Right lobe of liver (tissue), 6 donors: ENCODE results near the gene TPBG. TPM values are rescaled to one million over a fixed set of nuclear protein-coding genes. Genes with fewer than 3 reads are reported as not detected.
A peak's percentile ranks its signal among the peaks of the same experiment; 100 is the strongest.

Source experiments
- ATAC-seq, 4 donors: fragments of 200-7000 bp; cut with Tn5 transposase; one replicate each; pipeline ENCODE4 v1.9.1; 2020; ENCODE audit warnings: mild to moderate bottlenecking in 4 of 4, moderate library complexity in 4 of 4
- DNase-seq, 3 donors: peaks; one replicate each; pipeline ENCODE4 v3.0.0-alpha.2; 2020
- H3K27ac ChIP-seq, 3 donors: fragments of 200-600 bp; one replicate each; pipeline ENCODE4 v1.8.0; 2022
- H3K27me3 ChIP-seq, 2 donors: fragments of 200-600 bp; one replicate each; pipeline ENCODE4 v1.8.0; 2022
- H3K36me3 ChIP-seq, 4 donors: fragments of 200-600 bp; sonication (generic) in 1 of 4; one replicate each; pipeline versions ENCODE4 v1.5.1 to v1.8.0; 2017 to 2022; ENCODE audit warnings: control low read depth in 1 of 4
- H3K4me1 ChIP-seq, 4 donors: fragments of 200-600 bp; sonication (generic) in 1 of 4; one replicate each; pipeline versions ENCODE4 v1.5.1 to v1.8.0; 2017 to 2022; ENCODE audit warnings: control low read depth in 1 of 4
- H3K4me3 ChIP-seq, 3 donors: fragments of 200-600 bp; one replicate each; pipeline ENCODE4 v1.8.0; 2022
- H3K9me3 ChIP-seq, 4 donors: fragments of 200-600 bp; sonication (generic) in 1 of 4; one replicate each; pipeline versions ENCODE4 v1.5.1 to v1.8.0; 2017 to 2022; ENCODE audit warnings: control low read depth in 1 of 4
- POLR2A ChIP-seq: fragments of 450-650 bp; IDR thresholded peaks from one replicate; pipeline ENCODE4 v1.6.1; 2017; ENCODE audit warnings: antibody characterized with exemption, mild to moderate bottlenecking
- WGBS: methylation state at CpG from one replicate; pipeline ENCODE4 v1.1.6; 2018; ENCODE audit warnings: low coverage, low lambda C conversion rate; ENCODE audit not compliant: insufficient coverage; ENCODE audit errors: missing lambda C conversion rate; 5-methylcytosine and 5-hydroxymethylcytosine counted together
- intact Hi-C, 2 donors: fragments of 100-400 bp; cut with DNase I; formaldehyde crosslinking; loops; one replicate each; pipeline versions ENCODE4 v1.11.2 to v1.14.1; 2022
- total RNA-seq, 6 experiments: library from RNA; depleted of rRNA in 2 of 6; stranded (reverse); fragments of >200 nt in 2 of 6; fragmentation: NEBNext Ultra II Directional in 3 of 6; extraction: Animal tissue kit (Norgen Biotek cat#: 25700) in 3 of 6; gene quantifications; one replicate each; pipeline versions ENCODE4 v1.1.0 to v1.2.4, GENCODE V29; 2016 to 2023
- TF ChIP-seq, protein P1 (sequence below), 4 donors: fragments of 200-600 bp in 3 of 4; fragments of 450-650 bp in 1 of 4; IDR thresholded peaks; one replicate each; pipeline versions ENCODE4 v1.5.1 to v1.8.0; 2016 to 2022; ENCODE audit warnings: antibody characterized with exemption in 4 of 4, mild to moderate bottlenecking in 2 of 4
- donor health status: DM: no; HTN: yes; CAD: no.
- donor health status: DM: no; HTN: no; CAD: no.
- donor health status: DM: no; HTN: no; CAD: no.
- donor health status: DM: no; HTN: yes; CAD: no.
- donor health status: DM: no; HTN: yes; CAD: no.

The TPBG gene
- total RNA-seq, 6 experiments from 2014 or later, result 0.42 to 1.4 (median 0.99) TPM

DNA sequence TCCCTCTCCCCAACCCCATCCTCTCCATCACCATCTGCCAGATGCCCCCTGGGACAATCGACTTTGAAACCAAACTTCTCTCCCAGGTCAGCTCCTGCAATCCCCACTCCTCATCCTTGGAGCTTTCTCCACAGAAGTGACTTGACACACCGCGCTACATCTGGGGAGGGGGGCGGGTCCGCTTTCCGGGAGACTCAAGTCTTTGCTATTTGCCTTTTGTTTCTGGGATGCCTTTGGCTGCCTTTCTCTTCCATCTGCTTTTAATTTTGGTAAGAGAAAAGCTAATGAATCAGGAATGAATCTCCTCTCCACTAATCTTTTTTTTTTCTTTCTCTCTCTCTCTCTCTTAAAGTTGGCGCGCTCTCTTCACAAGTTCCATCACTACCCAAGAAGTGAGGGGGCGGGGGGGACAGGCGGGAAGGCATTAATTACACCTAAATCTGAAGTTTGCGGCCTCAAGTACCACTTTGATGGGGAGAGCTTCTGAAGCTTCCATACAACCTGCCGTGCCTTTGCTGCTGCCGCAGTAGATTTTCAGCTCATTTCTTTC lies 664 bp upstream of the TPBG start:
- intact Hi-C loops, result no loop called here
- DNase-seq (no peak), ATAC-seq (no peak)
- Histone ChIP-seq H3K4me1 (peaks cover 0 to 17% (median 4%) of the 10 kb centered on the region in 4 donors), H3K36me3 (no peaks in the 10 kb centered on the region), H3K27ac (no peak overlapping the region), H3K4me3 (peak overlapping the region; percentile 45 to 58 (median 54)), H3K27me3 (peaks cover 0 to 9% of the 10 kb centered on the region in 2 donors), H3K9me3 (no peaks in the 10 kb centered on the region)
- WGBS, result 5% methylated on average over 13 of the region's 13 CpGs
- TF ChIP-seq, protein P1, sequence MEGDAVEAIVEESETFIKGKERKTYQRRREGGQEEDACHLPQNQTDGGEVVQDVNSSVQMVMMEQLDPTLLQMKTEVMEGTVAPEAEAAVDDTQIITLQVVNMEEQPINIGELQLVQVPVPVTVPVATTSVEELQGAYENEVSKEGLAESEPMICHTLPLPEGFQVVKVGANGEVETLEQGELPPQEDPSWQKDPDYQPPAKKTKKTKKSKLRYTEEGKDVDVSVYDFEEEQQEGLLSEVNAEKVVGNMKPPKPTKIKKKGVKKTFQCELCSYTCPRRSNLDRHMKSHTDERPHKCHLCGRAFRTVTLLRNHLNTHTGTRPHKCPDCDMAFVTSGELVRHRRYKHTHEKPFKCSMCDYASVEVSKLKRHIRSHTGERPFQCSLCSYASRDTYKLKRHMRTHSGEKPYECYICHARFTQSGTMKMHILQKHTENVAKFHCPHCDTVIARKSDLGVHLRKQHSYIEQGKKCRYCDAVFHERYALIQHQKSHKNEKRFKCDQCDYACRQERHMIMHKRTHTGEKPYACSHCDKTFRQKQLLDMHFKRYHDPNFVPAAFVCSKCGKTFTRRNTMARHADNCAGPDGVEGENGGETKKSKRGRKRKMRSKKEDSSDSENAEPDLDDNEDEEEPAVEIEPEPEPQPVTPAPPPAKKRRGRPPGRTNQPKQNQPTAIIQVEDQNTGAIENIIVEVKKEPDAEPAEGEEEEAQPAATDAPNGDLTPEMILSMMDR (IDR thresholded peaks at IDR 0.05), result no peak
- no peak for TF ChIP-seq POLR2A

DNA sequence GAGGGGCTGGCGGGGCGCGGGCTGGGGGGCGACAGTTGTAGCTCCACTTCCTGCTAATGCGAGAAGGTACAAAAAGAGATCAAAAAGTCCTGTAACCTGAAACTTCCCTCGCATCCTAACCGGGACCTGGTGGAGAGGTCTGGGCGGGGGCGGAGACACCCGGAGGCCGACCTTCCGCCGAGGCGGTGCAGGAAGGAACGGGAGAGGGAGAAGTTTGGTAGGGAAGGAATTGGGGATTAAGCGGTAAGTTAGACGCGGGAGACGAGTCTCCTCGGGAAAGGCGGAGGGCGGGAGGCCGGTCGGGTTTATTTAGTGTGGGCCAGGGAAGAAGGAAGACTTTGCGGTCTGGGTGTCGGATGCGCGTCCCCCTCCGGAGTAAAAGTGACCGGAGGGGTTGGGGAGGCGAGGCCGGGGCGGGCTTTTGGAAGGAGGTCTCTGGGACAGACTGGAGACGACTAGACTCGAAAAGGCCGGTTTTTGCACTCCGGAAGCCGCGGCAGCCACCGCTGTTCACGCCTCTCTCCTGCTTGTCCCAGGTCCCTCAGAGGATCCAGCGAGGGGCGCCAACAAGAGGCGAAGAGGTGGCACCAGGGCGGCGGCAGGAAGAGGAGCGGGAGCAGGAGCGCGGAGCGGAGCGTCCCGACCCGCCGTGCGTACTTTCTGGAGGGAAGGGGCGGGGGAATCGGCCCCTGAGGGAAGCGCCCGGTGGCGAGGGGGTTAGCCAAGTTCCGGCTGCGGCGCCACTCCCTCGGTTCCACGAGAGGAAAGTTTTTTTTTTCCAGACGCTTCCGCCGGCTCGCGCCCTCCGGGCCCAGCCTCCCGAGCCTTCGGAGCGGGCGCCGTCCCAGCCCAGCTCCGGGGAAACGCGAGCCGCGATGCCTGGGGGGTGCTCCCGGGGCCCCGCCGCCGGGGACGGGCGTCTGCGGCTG lies 734 bp downstream of the TPBG start:
- DNase-seq, result peak in 2 of 3 donors; percentile 31 to 52
- Histone ChIP-seq H3K36me3 (no peaks in the 10 kb centered on the region), H3K27ac (peak overlapping the region in 1 of 3 donors; percentile 34), H3K4me3 (peak overlapping the region; percentile 45 to 58 (median 54)), H3K27me3 (peaks cover 0 to 9% of the 10 kb centered on the region in 2 donors), H3K9me3 (no peaks in the 10 kb centered on the region), H3K4me1 (peaks cover 0 to 17% (median 4%) of the 10 kb centered on the region in 4 donors)
- 1% methylated on average over 28 of the region's 88 CpGs for WGBS
- intact Hi-C loops, result loop anchor here in 1 of 2 donors (5.0 kb wide), 1 partner anchor 698 kb away; no protein-coding TSS in a partner anchor
- peak; percentile 56 to 72 (median 64) for ATAC-seq
- TF ChIP-seq, protein P1 (IDR thresholded peaks at IDR 0.05), result no peak
- no peak for TF ChIP-seq POLR2A

DNA sequence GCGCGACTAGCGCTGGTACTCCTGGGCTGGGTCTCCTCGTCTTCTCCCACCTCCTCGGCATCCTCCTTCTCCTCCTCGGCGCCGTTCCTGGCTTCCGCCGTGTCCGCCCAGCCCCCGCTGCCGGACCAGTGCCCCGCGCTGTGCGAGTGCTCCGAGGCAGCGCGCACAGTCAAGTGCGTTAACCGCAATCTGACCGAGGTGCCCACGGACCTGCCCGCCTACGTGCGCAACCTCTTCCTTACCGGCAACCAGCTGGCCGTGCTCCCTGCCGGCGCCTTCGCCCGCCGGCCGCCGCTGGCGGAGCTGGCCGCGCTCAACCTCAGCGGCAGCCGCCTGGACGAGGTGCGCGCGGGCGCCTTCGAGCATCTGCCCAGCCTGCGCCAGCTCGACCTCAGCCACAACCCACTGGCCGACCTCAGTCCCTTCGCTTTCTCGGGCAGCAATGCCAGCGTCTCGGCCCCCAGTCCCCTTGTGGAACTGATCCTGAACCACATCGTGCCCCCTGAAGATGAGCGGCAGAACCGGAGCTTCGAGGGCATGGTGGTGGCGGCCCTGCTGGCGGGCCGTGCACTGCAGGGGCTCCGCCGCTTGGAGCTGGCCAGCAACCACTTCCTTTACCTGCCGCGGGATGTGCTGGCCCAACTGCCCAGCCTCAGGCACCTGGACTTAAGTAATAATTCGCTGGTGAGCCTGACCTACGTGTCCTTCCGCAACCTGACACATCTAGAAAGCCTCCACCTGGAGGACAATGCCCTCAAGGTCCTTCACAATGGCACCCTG lies 1.6 kb downstream of the TPBG start:
- TF ChIP-seq POLR2A, result no peak
- TF ChIP-seq, protein P1 (IDR thresholded peaks at IDR 0.05), result no peak
- Histone ChIP-seq H3K27ac (no peak overlapping the region), H3K4me3 (peak overlapping the region; percentile 45 to 58 (median 54)), H3K4me1 (peaks cover 0 to 17% (median 4%) of the 10 kb centered on the region in 4 donors), H3K36me3 (no peaks in the 10 kb centered on the region), H3K27me3 (peaks cover 0 to 9% of the 10 kb centered on the region in 2 donors), H3K9me3 (no peaks in the 10 kb centered on the region)
- intact Hi-C loops, result loop anchor here in 1 of 2 donors (5.0 kb wide), 1 partner anchor 697 kb away; no protein-coding TSS in a partner anchor
- peak; percentile 12 to 34 (median 32) for ATAC-seq
- 13% methylated on average over 21 of the region's 67 CpGs for WGBS
- no peak for DNase-seq

DNA sequence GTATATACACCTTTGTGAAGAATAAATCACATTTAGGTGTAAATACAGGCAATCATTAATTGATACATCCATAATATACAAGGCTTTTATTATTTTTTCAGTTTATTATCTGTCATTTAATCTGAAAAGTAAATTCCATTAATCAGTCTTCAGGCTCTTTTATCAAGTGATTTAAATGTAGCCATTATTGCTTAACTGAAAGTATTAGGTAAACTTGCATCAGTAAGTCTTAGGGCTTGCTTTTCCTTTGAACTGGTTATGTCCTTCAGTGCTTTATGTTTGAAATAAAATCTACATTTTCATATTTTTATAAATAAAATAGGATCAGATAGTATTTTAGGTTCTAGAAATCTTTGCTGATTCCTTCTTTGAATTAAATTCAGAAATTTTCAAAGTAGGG lies 4.1 kb downstream of the TPBG start:
- ATAC-seq (no peak), DNase-seq (no peak)
- H3K27me3 ChIP-seq, result peaks cover 0 to 6% of the 10 kb centered on the region in 2 donors
- H3K9me3 ChIP-seq, result no peaks in the 10 kb centered on the region
- peaks cover 0 to 17% (median 4%) of the 10 kb centered on the region in 4 donors for H3K4me1 ChIP-seq
- H3K27ac ChIP-seq, result no peak overlapping the region
- no peak overlapping the region for H3K4me3 ChIP-seq
- no peak for TF ChIP-seq POLR2A
- TF ChIP-seq, protein P1 (IDR thresholded peaks at IDR 0.05), result no peak
- intact Hi-C loops, result loop anchor here in 1 of 2 donors (5.0 kb wide), 1 partner anchor 695 kb away; no protein-coding TSS in a partner anchor
- no peaks in the 10 kb centered on the region for H3K36me3 ChIP-seq
